ACC112 (cell line): ENCODE data around the gene OGFOD1.
A peak's percentile ranks its signal among the peaks of the same experiment; 100 is the strongest.

Experiments
- H2AFZ ChIP-seq: fragments of 200-600 bp; sonication (generic); one replicate; pipeline ENCODE4 v1.6.0; 2017; ENCODE audit warnings: antibody characterized with exemption, low read length; ENCODE audit not compliant: unreplicated experiment
- H3K27ac ChIP-seq: fragments of 200-600 bp; sonication (generic); 2 replicates; pipeline ENCODE4 v1.5.1; 2014; ENCODE audit warnings: low read depth, mild to moderate bottlenecking, antibody characterized with exemption, low read length, moderate library complexity
- H3K27me3 ChIP-seq: fragments of 200-600 bp; sonication (generic); 2 replicates; pipeline ENCODE4 v1.6.1; 2014; ENCODE audit warnings: mild to moderate bottlenecking, antibody characterized with exemption, low read length, moderate library complexity, mixed read lengths; ENCODE audit not compliant: insufficient read depth
- H3K36me3 ChIP-seq: fragments of 200-600 bp; sonication (generic); 2 replicates; pipeline ENCODE4 v1.6.1; 2016; ENCODE audit warnings: mild to moderate bottlenecking, antibody characterized with exemption, low read length, moderate library complexity, mixed read lengths; ENCODE audit not compliant: insufficient read depth
- H3K4me1 ChIP-seq: fragments of 200-600 bp; sonication (generic); one replicate; pipeline ENCODE4 v1.6.1; 2016; ENCODE audit warnings: low read length, mixed read lengths; ENCODE audit not compliant: insufficient read depth, unreplicated experiment, control insufficient read depth
- H3K4me3 ChIP-seq: fragments of 200-600 bp; sonication (generic); 2 replicates; pipeline ENCODE4 v1.5.1; 2014; ENCODE audit warnings: mild to moderate bottlenecking, low read depth, low read length
- H3K79me2 ChIP-seq: fragments of 200-600 bp; sonication (generic); one replicate; pipeline ENCODE4 v1.6.0; 2016; ENCODE audit warnings: low read length; ENCODE audit not compliant: control insufficient read depth, unreplicated experiment, insufficient read depth

OGFOD1 gene

GRCh38 chr16:56463153-56463552 lies 11.8 kb downstream of the OGFOD1 start:
- H3K27ac ChIP-seq = no peak overlapping the region
- no peak overlapping the region for H3K4me3 ChIP-seq
- no peaks in the 10 kb centered on the region for H3K4me1 ChIP-seq
- H3K79me2 ChIP-seq = no peaks in the 10 kb centered on the region
- H3K27me3 ChIP-seq = no peaks in the 10 kb centered on the region
- H2AFZ ChIP-seq = no peak overlapping the region
- peaks cover 44% of the 10 kb centered on the region for H3K36me3 ChIP-seq

DNA sequence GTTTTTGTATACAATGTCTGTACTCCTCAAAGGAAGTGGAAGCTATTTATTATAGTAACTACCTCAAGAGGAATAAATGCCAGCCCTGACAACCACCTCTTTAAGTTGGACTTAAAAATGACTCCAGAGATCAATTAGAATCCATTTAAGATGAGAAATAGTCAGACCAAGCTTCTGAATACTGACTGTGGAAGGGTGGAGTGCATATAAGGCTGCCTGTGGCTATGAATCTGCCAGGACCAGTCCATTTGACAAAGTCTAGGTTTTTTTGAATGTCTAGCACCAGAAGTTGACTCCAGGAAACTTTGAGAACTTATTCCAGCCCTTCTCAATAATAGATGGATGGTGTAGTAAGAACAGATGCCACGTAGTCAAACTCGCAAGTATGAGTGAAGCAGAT lies 15.0 kb downstream of the OGFOD1 start:
- Histone ChIP-seq H3K4me1 (no peaks in the 10 kb centered on the region), H3K36me3 (peaks cover 57% of the 10 kb centered on the region), H3K79me2 (no peaks in the 10 kb centered on the region), H3K27me3 (no peaks in the 10 kb centered on the region), H2AFZ (no peak overlapping the region), H3K27ac (no peak overlapping the region), H3K4me3 (no peak overlapping the region)

DNA sequence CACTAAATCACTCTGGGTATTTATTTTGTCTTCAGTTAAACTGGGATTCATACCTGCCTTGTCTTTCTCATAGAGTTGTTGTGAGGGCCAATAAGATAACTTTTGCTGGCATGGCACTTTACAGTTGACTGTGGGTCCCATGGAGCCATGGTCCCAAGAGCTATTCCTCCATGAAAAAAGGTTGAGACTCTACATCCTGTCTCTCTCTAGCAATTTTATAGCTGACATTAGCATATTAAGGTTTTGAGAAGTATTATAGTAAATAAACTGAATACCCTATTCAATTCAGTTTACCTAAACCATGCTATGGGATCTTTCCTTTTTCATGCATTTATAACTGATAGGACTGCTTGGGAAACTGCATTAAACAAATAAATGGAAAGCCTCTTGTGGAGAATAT lies 17.4 kb downstream of the OGFOD1 start:
- Histone ChIP-seq H3K4me3 (no peak overlapping the region), H3K36me3 (peaks cover 57% of the 10 kb centered on the region), H3K4me1 (no peaks in the 10 kb centered on the region), H3K27me3 (no peaks in the 10 kb centered on the region), H3K79me2 (no peaks in the 10 kb centered on the region), H3K27ac (no peak overlapping the region), H2AFZ (no peak overlapping the region)

GRCh38 chr16:56469748-56470147 lies 18.4 kb downstream of the OGFOD1 start:
- Histone ChIP-seq H2AFZ (no peak overlapping the region), H3K27me3 (no peaks in the 10 kb centered on the region), H3K27ac (no peak overlapping the region), H3K4me1 (no peaks in the 10 kb centered on the region), H3K79me2 (no peaks in the 10 kb centered on the region), H3K4me3 (no peak overlapping the region), H3K36me3 (peaks cover 52% of the 10 kb centered on the region)

- Histone ChIP-seq H3K36me3 (peaks cover 56% of the 10 kb centered on the region), H3K4me3 (no peak overlapping the region), H2AFZ (no peak overlapping the region), H3K27me3 (no peaks in the 10 kb centered on the region), H3K79me2 (no peaks in the 10 kb centered on the region), H3K4me1 (no peaks in the 10 kb centered on the region), H3K27ac (no peak overlapping the region)
These were observed 18.9 kb downstream of the OGFOD1 start for GRCh38 chr16:56470232-56470631.

- H3K27me3 ChIP-seq = no peaks in the 10 kb centered on the region
- no peaks in the 10 kb centered on the region for H3K79me2 ChIP-seq
- H3K36me3 ChIP-seq = peaks cover 60% of the 10 kb centered on the region
- no peak overlapping the region for H2AFZ ChIP-seq
- H3K4me1 ChIP-seq = no peaks in the 10 kb centered on the region
- H3K4me3 ChIP-seq = no peak overlapping the region
- H3K27ac ChIP-seq = no peak overlapping the region
These were observed 19.3 kb downstream of the OGFOD1 start for GRCh38 chr16:56470666-56471065.

DNA sequence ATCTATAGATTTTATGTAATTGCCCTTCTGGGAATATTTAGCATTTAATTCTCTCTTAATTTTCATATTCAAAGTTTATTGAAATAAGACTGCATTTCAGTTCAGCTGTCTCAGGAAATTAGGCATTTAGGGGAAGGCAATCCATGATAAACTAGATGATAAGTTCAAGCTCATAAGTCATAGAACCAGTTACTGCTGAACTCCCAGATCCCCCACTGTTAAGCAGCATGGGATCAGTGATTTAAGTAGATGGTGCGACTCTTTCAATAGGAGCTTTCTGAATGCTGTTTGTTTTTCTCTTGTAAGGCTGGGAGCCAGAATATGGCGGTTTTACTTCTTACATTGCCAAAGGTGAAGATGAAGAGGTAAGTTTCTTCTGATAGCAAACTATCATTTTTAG lies 23.8 kb downstream of the OGFOD1 start:
- Histone ChIP-seq H3K4me3 (no peak overlapping the region), H3K36me3 (peaks cover 52% of the 10 kb centered on the region), H3K79me2 (no peaks in the 10 kb centered on the region), H3K27me3 (no peaks in the 10 kb centered on the region), H3K27ac (no peak overlapping the region), H3K4me1 (peaks cover 23% of the 10 kb centered on the region), H2AFZ (no peak overlapping the region)

GRCh38 chr16:56477096-56477878 lies 25.9 kb downstream of the OGFOD1 start:
- no peak overlapping the region for H2AFZ ChIP-seq
- H3K4me1 ChIP-seq = peaks cover 33% of the 10 kb centered on the region
- H3K27ac ChIP-seq = peak overlapping the region; percentile 69
- H3K36me3 ChIP-seq = peaks cover 39% of the 10 kb centered on the region
- H3K27me3 ChIP-seq = no peaks in the 10 kb centered on the region
- no peak overlapping the region for H3K4me3 ChIP-seq
- H3K79me2 ChIP-seq = no peaks in the 10 kb centered on the region

GRCh38 chr16:56478281-56479049 lies 27.1 kb downstream of the OGFOD1 start:
- H3K79me2 ChIP-seq = no peaks in the 10 kb centered on the region
- H3K27ac ChIP-seq = no peak overlapping the region
- peaks cover 42% of the 10 kb centered on the region for H3K36me3 ChIP-seq
- H3K4me1 ChIP-seq = peaks cover 34% of the 10 kb centered on the region
- H3K4me3 ChIP-seq = no peak overlapping the region
- H2AFZ ChIP-seq = no peak overlapping the region
- no peaks in the 10 kb centered on the region for H3K27me3 ChIP-seq

- Histone ChIP-seq H3K36me3 (peaks cover 42% of the 10 kb centered on the region), H3K4me1 (peaks cover 34% of the 10 kb centered on the region), H3K4me3 (no peak overlapping the region)
These were observed 28.1 kb downstream of the OGFOD1 start for GRCh38 chr16:56479469-56479868.

More at GRCh38 chr16:56479469-56479868, 28.1 kb downstream of the OGFOD1 start:
- H3K27ac ChIP-seq = no peak overlapping the region
- H3K27me3 ChIP-seq = no peaks in the 10 kb centered on the region
- no peak overlapping the region for H2AFZ ChIP-seq
- H3K79me2 ChIP-seq = no peaks in the 10 kb centered on the region
